IMR-90 (cell line): Measurements from ENCODE around the gene ADGRL1. TPM values are rescaled to one million over a fixed set of nuclear protein-coding genes. Genes with fewer than 3 reads are reported as not detected.
"Not testable (repeated sequence)": the region's sequence is repeated elsewhere in the genome, so short reads cannot be mapped to it uniquely, and the experiment has no call there.

Experiments used
- ATAC-seq: fragments of 200-7000 bp; cut with Tn5 transposase; 2 replicates; pipeline ENCODE4 v1.9.1; 2020; ENCODE audit warnings: low read depth, mild to moderate bottlenecking, moderate library complexity
- BruUV-seq: library from RNA; stranded (reverse); fragments of 400-500 nt; replicated peaks from 2 replicates; lab custom pipeline; 2021; lab: Mats Ljungman, UMichigan
- CTCF ChIA-PET: fragments of 300-600 bp; formaldehyde crosslinking; extraction: SDS; loops from one replicate; lab custom pipeline; 2021; ENCODE audit warnings: antibody characterized with exemption; lab: Yijun Ruan, JAX
- POLR2A ChIA-PET: fragments of 300-600 bp; sonication (Branson Sonifier 250); formaldehyde crosslinking; loops from one replicate; lab custom pipeline; 2022; ENCODE audit warnings: antibody characterized with exemption; ENCODE audit not compliant: unreplicated experiment; lab: Charles Lee
- DNase-seq: peaks from one replicate; pipeline ENCODE4 v3.0.0; 2013
- H2AFZ ChIP-seq: replicated peaks from 2 replicates; pipeline ENCODE3; 2013; ENCODE audit warnings: low read length, mild to moderate bottlenecking; ENCODE audit not compliant: poor library complexity
- H2AK5ac ChIP-seq: 2 replicates; pipeline ENCODE4 v1.6.1; 2013; ENCODE audit warnings: low read depth, low read length, inconsistent platforms
- H2AK9ac ChIP-seq: replicated peaks from 2 replicates; pipeline ENCODE3; 2013; ENCODE audit warnings: mild to moderate bottlenecking, low read depth, low read length, moderate library complexity; ENCODE audit not compliant: poor library complexity
- H2BK120ac ChIP-seq: 2 replicates; pipeline ENCODE4 v1.6.1; 2013; ENCODE audit warnings: low read depth, low read length, inconsistent platforms
- H2BK15ac ChIP-seq: 3 replicates; pipeline ENCODE4 v1.6.1; 2013; ENCODE audit warnings: low read depth, low read length, inconsistent platforms
- H2BK20ac ChIP-seq: 2 replicates; pipeline ENCODE4 v1.6.1; 2013; ENCODE audit warnings: low read depth, mild to moderate bottlenecking, inconsistent platforms, low read length, moderate library complexity
- H2BK5ac ChIP-seq: 2 replicates; pipeline ENCODE4 v1.6.1; 2013; ENCODE audit warnings: mild to moderate bottlenecking, low read depth, low read length, inconsistent platforms; ENCODE audit not compliant: poor library complexity, severe bottlenecking
- H3K14ac ChIP-seq: replicated peaks from 2 replicates; pipeline ENCODE4 v1.6.1; 2013; ENCODE audit warnings: low read depth, low read length, inconsistent platforms
- H3K18ac ChIP-seq: 2 replicates; pipeline ENCODE4 v1.6.1; 2013; ENCODE audit warnings: low read depth, low read length, control low read depth
- H3K23ac ChIP-seq: 2 replicates; pipeline ENCODE4 v1.6.1; 2013; ENCODE audit warnings: low read depth, low read length, inconsistent platforms
- H3K27ac ChIP-seq: 2 replicates; pipeline ENCODE4 v1.5.1; 2013; ENCODE audit warnings: mild to moderate bottlenecking, control low read depth, low read length; ENCODE audit not compliant: insufficient read depth
- H3K27me3 ChIP-seq: 2 replicates; pipeline ENCODE4 v1.6.1; 2013; ENCODE audit warnings: low read length; ENCODE audit not compliant: control insufficient read depth, insufficient read depth
- H3K36me3 ChIP-seq: 2 replicates; pipeline ENCODE4 v1.6.1; 2013; ENCODE audit warnings: low read length, mixed read lengths; ENCODE audit not compliant: control insufficient read depth, insufficient read depth
- H3K4ac ChIP-seq: 2 replicates; pipeline ENCODE4 v1.6.1; 2013; ENCODE audit warnings: low read depth, low read length, inconsistent platforms
- H3K4me1 ChIP-seq: 2 replicates; pipeline ENCODE4 v1.6.1; 2013; ENCODE audit warnings: low read length, mixed read lengths; ENCODE audit not compliant: control insufficient read depth, insufficient read depth
- H3K4me2 ChIP-seq: 2 replicates; pipeline ENCODE4 v1.6.1; 2013; ENCODE audit warnings: low read depth, mild to moderate bottlenecking, control low read depth, low read length, moderate library complexity
- H3K4me3 ChIP-seq: 2 replicates; pipeline ENCODE4 v1.5.1; 2013; ENCODE audit warnings: low read depth, mild to moderate bottlenecking, control low read depth, low read length, moderate library complexity; ENCODE audit not compliant: insufficient read depth
- H3K56ac ChIP-seq: 2 replicates; pipeline ENCODE4 v1.6.1; 2013; ENCODE audit warnings: low read length, inconsistent platforms; ENCODE audit not compliant: insufficient read depth; ENCODE audit errors: extremely low read depth
- H3K79me1 ChIP-seq, 2 experiments: 2 replicates each; pipeline ENCODE4 v1.6.1; 2013; ENCODE audit warnings: low read length in 2 of 2, inconsistent platforms in 1 of 2, low read depth in 1 of 2
- H3K9ac ChIP-seq: 2 replicates; pipeline ENCODE4 v1.6.1; 2013; ENCODE audit warnings: low read depth, low read length, control low read depth
- H3K9me1 ChIP-seq: 2 replicates; pipeline ENCODE4 v1.6.1; 2013; ENCODE audit warnings: low read length, inconsistent platforms; ENCODE audit not compliant: insufficient read depth
- H3K9me3 ChIP-seq: 2 replicates; pipeline ENCODE4 v1.6.1; 2013; ENCODE audit warnings: low read length; ENCODE audit not compliant: control insufficient read depth, insufficient read depth
- H4K20me1 ChIP-seq: 2 replicates; pipeline ENCODE4 v1.6.1; 2013; ENCODE audit warnings: low read length, inconsistent platforms; ENCODE audit not compliant: insufficient read depth
- H4K5ac ChIP-seq: 2 replicates; pipeline ENCODE4 v1.6.1; 2013; ENCODE audit warnings: mild to moderate bottlenecking, low read depth, low read length, control low read depth
- H4K8ac ChIP-seq, 2 experiments: 2 replicates each; pipeline ENCODE4 v1.6.1; 2013; ENCODE audit warnings: low read depth in 2 of 2, low read length in 2 of 2, control low read depth in 1 of 2, inconsistent platforms in 1 of 2
- H4K91ac ChIP-seq: 2 replicates; pipeline ENCODE4 v1.6.1; 2013; ENCODE audit warnings: low read depth, low read length, inconsistent platforms; ENCODE audit not compliant: insufficient read depth
- WGBS, 2 experiments: methylation state at CpG; one replicate each; pipeline versions ENCODE4 v1.1.5 to v1.1.7; 2013; ENCODE audit warnings: missing lambda C conversion rate in 2 of 2; ENCODE audit not compliant: insufficient read length in 1 of 2; ENCODE audit errors: extremely low coverage in 2 of 2; 5-methylcytosine and 5-hydroxymethylcytosine counted together
- dilution Hi-C: fragments of 300-500 bp; cut with HindIII; formaldehyde crosslinking; loops from one replicate; pipeline ENCODE4 v1.14.3; 2018; ENCODE audit warnings: low sequenced_read_pairs; ENCODE audit not compliant: unreplicated experiment
- in situ Hi-C: fragments of 300-500 bp; cut with MboI; formaldehyde crosslinking; loops from 3 replicates; pipeline ENCODE4 v1.14.3; 2019; ENCODE audit warnings: low sequenced_read_pairs, inconsistent platforms, mixed read lengths
- intact Hi-C: fragments of 100-400 bp; cut with micrococcal nuclease; formaldehyde crosslinking; loops from 2 replicates; pipeline ENCODE4 v1.10.0; 2022
- polyA plus RNA-seq, 3 experiments: library from polyadenylated mRNA; depleted of rRNA; stranded (reverse); fragments of >200 nt; gene quantifications; 2 replicates each; pipeline ENCODE4 v1.2.3, GENCODE V29; 2012; ENCODE audit warnings: low replicate concordance in 1 of 3
- total RNA-seq: library from RNA; depleted of rRNA; stranded (reverse); fragments of >200 nt; gene quantifications from 2 replicates; pipeline ENCODE4 v1.2.3, GENCODE V29; 2012

ADGRL1 gene
- total and polyA plus RNA-seq, 2 of the 4 experiments (the other 2 are of a cell fraction), result 0.72 to 2.2 TPM

GRCh38 chr19:14249891-14250290, 43.9 kb upstream of the ADGRL1 start:
- H2BK20ac ChIP-seq, H4K8ac ChIP-seq, H3K23ac ChIP-seq, H4K20me1 ChIP-seq, H3K9me1 ChIP-seq, H2BK15ac ChIP-seq, H2AK9ac ChIP-seq, H3K9ac ChIP-seq, in situ Hi-C loops, H2AFZ ChIP-seq, H4K5ac ChIP-seq, H4K91ac ChIP-seq, POLR2A ChIA-PET, H3K18ac ChIP-seq, H3K9me3 ChIP-seq, DNase-seq, H3K4ac ChIP-seq, BruUV-seq, H2AK5ac ChIP-seq, H3K4me1 ChIP-seq, H3K4me3 ChIP-seq, ATAC-seq, H3K79me1 ChIP-seq, H3K4me2 ChIP-seq, H2BK5ac ChIP-seq, H3K14ac ChIP-seq, H2BK120ac ChIP-seq, H3K27ac ChIP-seq, H3K36me3 ChIP-seq, H3K56ac ChIP-seq, dilution Hi-C loops, intact Hi-C loops: not testable (repeated sequence)
- peaks cover 32% of the 10 kb centered on the region for H3K27me3 ChIP-seq
- CTCF ChIA-PET, result interaction anchor here (0.6 kb wide), 1 partner anchor 20 kb away, joined by 3 read pairs; no protein-coding TSS in a partner anchor
- no CpG with 5 or more reads among the region's 2 CpGs for WGBS, 2 experiments

- BruUV-seq, in situ Hi-C loops: not testable (repeated sequence)
Observed at GRCh38 chr19:14249012-14249754, 43.2 kb upstream of the ADGRL1 start.

More at GRCh38 chr19:14249012-14249754, 43.2 kb upstream of the ADGRL1 start:
- peak overlapping the region; percentile 94 for H4K5ac ChIP-seq
- intact Hi-C loops, H3K9me3 ChIP-seq, H2BK120ac ChIP-seq, H3K23ac ChIP-seq, dilution Hi-C loops, H2AFZ ChIP-seq, H2BK15ac ChIP-seq, DNase-seq, H2BK20ac ChIP-seq, H2BK5ac ChIP-seq, H4K20me1 ChIP-seq, H3K27ac ChIP-seq, H3K79me1 ChIP-seq, H3K36me3 ChIP-seq, CTCF ChIA-PET, H2AK9ac ChIP-seq, POLR2A ChIA-PET, H3K4me1 ChIP-seq, H3K9me1 ChIP-seq, H2AK5ac ChIP-seq, H3K14ac ChIP-seq, H3K56ac ChIP-seq, H4K91ac ChIP-seq: not testable (repeated sequence)
- H3K18ac ChIP-seq, result peak overlapping the region; percentile 65; the same call in 1 of the 2 replicates
- ATAC-seq, result peak; percentile 50
- H3K27me3 ChIP-seq, result peaks cover 29% of the 10 kb centered on the region
- 0 out of 2 replicates have a peak overlapping the region, but pooled peaks have one; percentile 16 for H3K9ac ChIP-seq
- H3K4ac ChIP-seq, result peak overlapping the region; percentile 50; the same call in 1 of the 2 replicates
- WGBS, 2 experiments, result 0% methylated on average over 2 of the region's 39 CpGs; no CpG with 5 or more reads in 1 of the 2 experiments
- H3K4me3 ChIP-seq, result peak overlapping the region; percentile 40
- H3K4me2 ChIP-seq, result peak overlapping the region; percentile 90
- peak overlapping the region; percentile 53 to 72; a peak in 3 of 4 replicates for H4K8ac ChIP-seq
